Stimulated activated CD8-positive, alpha-beta memory T cell treated with anti-CD3 and anti-CD28 coated beads, Interleukin-15, amount 100 ng/mL, for 1 hour (primary cell): ENCODE measurements around the gene APPL1.

ENCODE experiments used
- DNase-seq: peaks from one replicate; pipeline ENCODE4 v3.0.0-alpha.2; 2020; ENCODE audit warnings: low read depth

Gene APPL1

GRCh38 chr3:57227204-57227929 lies at the start of gene APPL1:
Gene APPL1, plus strand, starts transcription at chr3:57227729. Its CDS starts 155 bp downstream, at chr3:57227884.
- DNase-seq, result peak; percentile 68

GRCh38 chr3:57179580-57180410 lies 47.7 kb upstream of the APPL1 start:
- no peak for DNase-seq

- DNase-seq, result no peak
Observed at GRCh38 chr3:57184526-57184925, 43.0 kb upstream of the APPL1 start.

GRCh38 chr3:57192028-57192427 lies 35.5 kb upstream of the APPL1 start:
- no peak for DNase-seq

- no peak for DNase-seq
Observed at GRCh38 chr3:57194641-57195040, 32.9 kb upstream of the APPL1 start.

GRCh38 chr3:57199895-57200297 lies 27.6 kb upstream of the APPL1 start, which contains the start of gene HESX1:
Gene HESX1, minus strand, starts transcription at chr3:57199978. Its CDS starts 60 bp downstream, at chr3:57199918.
- DNase-seq, result no peak

- DNase-seq, result no peak
Observed at GRCh38 chr3:57206423-57206822, 21.1 kb upstream of the APPL1 start.

- DNase-seq, result no peak
Observed at GRCh38 chr3:57221883-57222282, 5.6 kb upstream of the APPL1 start.

GRCh38 chr3:57224856-57225255 lies 2.7 kb upstream of the APPL1 start:
- no peak for DNase-seq

GRCh38 chr3:57226176-57226575 lies 1.4 kb upstream of the APPL1 start:
- DNase-seq, result no peak

- DNase-seq, result no peak
Observed at GRCh38 chr3:57227930-57228751, 612 bp downstream of the APPL1 start.

GRCh38 chr3:57230006-57230405 lies 2.5 kb downstream of the APPL1 start:
- no peak for DNase-seq

GRCh38 chr3:57233799-57234198 lies 6.3 kb downstream of the APPL1 start:
- no peak for DNase-seq

- no peak for DNase-seq
Observed at GRCh38 chr3:57234613-57235575, 7.4 kb downstream of the APPL1 start.

- no peak for DNase-seq
Observed at GRCh38 chr3:57244946-57245345, 17.4 kb downstream of the APPL1 start.

GRCh38 chr3:57252404-57252803 lies 24.9 kb downstream of the APPL1 start:
- no peak for DNase-seq

GRCh38 chr3:57256844-57257243 lies 29.3 kb downstream of the APPL1 start:
- no peak for DNase-seq

- no peak for DNase-seq
Observed at GRCh38 chr3:57257678-57258077, 30.1 kb downstream of the APPL1 start.

GRCh38 chr3:57261119-57261518 lies 33.6 kb downstream of the APPL1 start:
- DNase-seq, result no peak

- DNase-seq, result no peak
Observed at GRCh38 chr3:57261929-57262328, 34.4 kb downstream of the APPL1 start.

GRCh38 chr3:57268416-57268815 lies 40.9 kb downstream of the APPL1 start:
- DNase-seq, result no peak
